ENCODE data around the gene OLFML2A.
A peak's percentile ranks its signal among the peaks of the same experiment; 100 is the strongest.

OLFML2A gene

DNA sequence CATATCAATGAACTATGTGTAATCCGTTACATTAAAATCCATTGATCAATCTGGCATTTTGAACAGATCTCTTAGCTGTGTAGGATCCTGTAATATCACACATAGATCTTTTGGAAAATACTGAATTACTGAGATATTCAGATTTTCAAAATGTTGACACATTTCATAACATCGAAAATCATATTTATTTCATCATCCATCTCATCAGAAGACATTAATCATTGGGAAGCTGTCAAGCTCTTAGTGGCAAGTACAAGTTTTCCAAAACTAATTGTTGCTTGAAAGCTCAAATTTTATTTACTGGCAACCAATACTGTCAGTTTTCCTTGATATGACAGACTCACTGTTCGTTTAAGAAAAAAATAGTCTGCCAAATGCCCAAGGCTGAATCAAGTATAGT lies 14.3 kb upstream of the OLFML2A start:
- ChIA-PET POLR2A (ENCODE audit: low non-redundant PET) (interaction anchor here (0.6 kb wide), 1 partner anchor 573 kb away, joined by 3 read pairs; no protein-coding TSS in a partner anchor), CTCF (interaction anchor here (0.6 to 1.2 kb wide), 4 partner anchors 51 to 284 kb away, joined by 3 read pairs; no protein-coding TSS in a partner anchor)
- DNase-seq (ENCODE audit: low spot score), result no peak
- H3K27ac ChIP-seq, result no peak overlapping the region
- TF ChIP-seq, protein P1, sequence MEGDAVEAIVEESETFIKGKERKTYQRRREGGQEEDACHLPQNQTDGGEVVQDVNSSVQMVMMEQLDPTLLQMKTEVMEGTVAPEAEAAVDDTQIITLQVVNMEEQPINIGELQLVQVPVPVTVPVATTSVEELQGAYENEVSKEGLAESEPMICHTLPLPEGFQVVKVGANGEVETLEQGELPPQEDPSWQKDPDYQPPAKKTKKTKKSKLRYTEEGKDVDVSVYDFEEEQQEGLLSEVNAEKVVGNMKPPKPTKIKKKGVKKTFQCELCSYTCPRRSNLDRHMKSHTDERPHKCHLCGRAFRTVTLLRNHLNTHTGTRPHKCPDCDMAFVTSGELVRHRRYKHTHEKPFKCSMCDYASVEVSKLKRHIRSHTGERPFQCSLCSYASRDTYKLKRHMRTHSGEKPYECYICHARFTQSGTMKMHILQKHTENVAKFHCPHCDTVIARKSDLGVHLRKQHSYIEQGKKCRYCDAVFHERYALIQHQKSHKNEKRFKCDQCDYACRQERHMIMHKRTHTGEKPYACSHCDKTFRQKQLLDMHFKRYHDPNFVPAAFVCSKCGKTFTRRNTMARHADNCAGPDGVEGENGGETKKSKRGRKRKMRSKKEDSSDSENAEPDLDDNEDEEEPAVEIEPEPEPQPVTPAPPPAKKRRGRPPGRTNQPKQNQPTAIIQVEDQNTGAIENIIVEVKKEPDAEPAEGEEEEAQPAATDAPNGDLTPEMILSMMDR (conservative IDR thresholded peaks at IDR 0.05; ENCODE audit: low read depth), result no peak

DNA sequence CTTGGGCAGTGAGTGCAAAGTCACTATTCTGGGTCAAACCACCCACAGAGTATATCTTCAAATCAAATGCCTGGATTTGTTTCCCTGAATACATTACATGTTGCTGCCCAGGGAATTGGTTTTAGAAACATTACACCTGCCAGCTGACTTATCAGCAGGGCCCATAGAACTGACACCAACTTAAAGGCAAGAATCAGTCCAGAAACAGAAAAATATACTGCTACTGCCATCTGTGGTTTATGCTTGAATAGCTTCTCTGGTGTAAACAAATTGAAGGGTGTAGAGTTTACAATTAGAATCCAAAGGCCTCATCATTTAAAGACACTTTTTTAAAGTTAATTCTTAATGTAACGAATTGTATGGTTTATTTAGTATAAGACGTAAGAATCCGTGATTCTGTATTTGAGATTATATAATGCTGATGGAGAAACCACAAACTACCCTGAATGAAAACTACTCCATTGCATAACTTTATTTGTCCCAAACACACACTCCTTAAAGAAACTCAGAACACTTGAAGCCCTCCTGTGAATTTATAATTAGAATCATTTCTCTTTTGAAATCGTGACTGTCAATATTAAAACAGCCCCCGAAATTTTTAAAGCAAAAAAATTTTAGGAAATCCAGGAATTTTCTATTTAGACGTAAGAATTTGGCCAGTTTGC lies 12.0 kb upstream of the OLFML2A start:
- peak; percentile 52 for DNase-seq (ENCODE audit: low spot score)
- POLR2A ChIA-PET (ENCODE audit: low non-redundant PET), result no interaction called here

DNA sequence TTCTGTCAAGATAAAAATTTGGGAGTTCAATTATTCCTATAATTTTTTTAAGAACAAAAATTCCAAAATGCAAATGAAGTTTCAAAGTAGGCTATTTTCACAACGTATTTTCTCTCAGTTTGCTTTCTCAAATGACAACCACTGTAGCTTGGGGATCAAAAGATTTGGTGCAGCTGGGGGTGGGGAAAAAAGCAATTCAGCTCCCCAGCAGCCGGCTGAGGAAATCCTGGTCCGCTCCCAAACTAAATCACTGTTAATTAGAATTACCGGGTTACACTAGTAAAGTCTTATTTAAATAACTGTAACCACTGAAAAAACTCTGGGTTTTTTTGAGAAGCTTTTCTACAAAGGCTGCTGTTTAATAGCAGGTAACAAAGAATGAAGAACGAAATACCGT lies 11.5 kb upstream of the OLFML2A start:
- H3K27ac ChIP-seq, result no peak overlapping the region
- ChIA-PET POLR2A (ENCODE audit: low non-redundant PET) (no interaction called here), CTCF (interaction anchor here (0.6 to 1.7 kb wide), 10 partner anchors 8 to 168 kb away, joined by 3 to 7 read pairs (median 4); no protein-coding TSS in a partner anchor)
- TF ChIP-seq, protein P1 (conservative IDR thresholded peaks at IDR 0.05; ENCODE audit: low read depth), result no peak
- DNase-seq (ENCODE audit: low spot score), result no peak

More for the DNA sequence above, 12.0 kb upstream of the OLFML2A start:
- TF ChIP-seq, protein P1 (conservative IDR thresholded peaks at IDR 0.05; ENCODE audit: low read depth), result peak; percentile 66
- CTCF ChIA-PET, result interaction anchor here (0.6 to 1.7 kb wide), 13 partner anchors 9 to 427 kb away, joined by 3 to 7 read pairs (median 4); no protein-coding TSS in a partner anchor
- H3K27ac ChIP-seq, result no peak overlapping the region

DNA sequence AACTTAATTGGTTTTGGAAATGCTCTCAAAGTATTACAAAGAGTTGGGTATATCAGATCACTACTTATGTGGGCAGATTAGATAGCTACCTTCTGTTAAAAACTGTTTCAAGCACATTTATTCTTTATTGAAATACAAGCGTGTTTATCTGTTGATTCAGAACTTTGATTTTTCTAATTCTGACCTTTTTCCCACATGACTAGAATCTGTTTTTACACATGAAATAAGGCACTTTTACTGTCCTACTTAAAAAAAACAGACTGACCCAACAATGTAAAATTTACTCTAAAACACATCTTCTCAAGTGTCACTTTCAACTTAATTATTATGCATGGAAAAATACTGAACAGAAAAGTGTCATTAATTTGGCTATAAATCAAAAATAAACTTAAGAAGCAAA lies 10.6 kb upstream of the OLFML2A start:
- TF ChIP-seq, protein P1 (conservative IDR thresholded peaks at IDR 0.05; ENCODE audit: low read depth), result no peak
- H3K27ac ChIP-seq, result no peak overlapping the region
- CTCF ChIA-PET, result interaction anchor here (0.5 to 1.7 kb wide), 10 partner anchors 9 to 250 kb away, joined by 3 to 7 read pairs (median 4); no protein-coding TSS in a partner anchor
- POLR2A ChIA-PET (ENCODE audit: low non-redundant PET), result no interaction called here
- DNase-seq (ENCODE audit: low spot score), result no peak

DNA sequence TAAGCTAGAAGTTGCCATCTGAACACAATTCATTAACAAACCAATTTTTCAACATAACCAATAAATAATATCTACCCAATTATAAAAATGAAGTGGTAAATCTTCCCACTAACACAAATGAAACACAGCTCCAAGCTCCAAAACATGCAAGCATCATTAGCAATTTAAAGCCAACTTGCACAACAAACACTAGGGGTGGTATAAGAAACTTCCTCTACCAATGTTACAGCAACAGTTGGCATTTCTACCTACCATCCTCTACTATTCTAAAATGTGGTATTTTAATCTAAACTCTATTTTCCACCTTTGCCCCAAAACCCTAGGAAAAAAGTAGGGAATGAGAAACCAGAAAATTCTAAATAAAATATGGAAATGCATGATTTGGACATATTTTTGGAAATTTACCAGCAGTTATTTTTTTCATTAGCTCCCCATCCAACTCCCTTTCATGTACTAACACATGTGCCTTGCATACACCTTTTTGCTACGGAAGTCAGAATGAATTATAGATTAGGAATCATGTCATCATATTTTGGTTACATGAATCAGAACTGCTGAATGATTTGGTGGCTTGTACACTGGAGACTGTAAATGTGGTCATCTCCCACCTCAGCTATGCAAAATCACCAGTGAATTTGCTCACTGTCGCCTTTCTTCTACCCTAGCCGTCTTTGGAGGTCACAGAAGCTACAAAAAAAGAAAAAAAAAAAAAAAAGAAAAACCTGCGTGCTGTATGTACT lies 9.9 kb upstream of the OLFML2A start:
- H3K27ac ChIP-seq, result no peak overlapping the region
- ChIA-PET CTCF (interaction anchor here (0.5 to 1.7 kb wide), 13 partner anchors 8 to 360 kb away, joined by 3 to 7 read pairs (median 3); no protein-coding TSS in a partner anchor), POLR2A (ENCODE audit: low non-redundant PET) (no interaction called here)
- peak; percentile 50 for DNase-seq (ENCODE audit: low spot score)
- TF ChIP-seq, protein P1 (conservative IDR thresholded peaks at IDR 0.05; ENCODE audit: low read depth), result peak; percentile 44

DNA sequence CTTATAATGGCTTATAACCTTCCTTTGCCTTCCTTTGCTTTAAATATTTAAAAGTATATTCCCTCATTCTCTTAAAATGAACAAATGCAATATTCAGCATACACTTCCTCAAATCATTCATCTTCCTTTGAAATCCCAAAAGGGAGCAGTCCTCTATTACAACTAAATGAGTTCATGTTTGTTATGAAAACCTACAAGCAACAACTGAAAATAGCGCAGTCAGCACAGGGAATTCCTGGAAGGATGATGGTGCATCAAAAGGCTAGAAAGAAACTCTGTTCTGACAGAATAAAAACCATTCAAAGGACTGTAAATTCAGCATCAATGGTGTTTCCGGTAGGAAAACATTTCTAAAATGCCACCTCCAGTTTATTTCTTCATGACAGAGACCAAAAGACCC lies 9.1 kb upstream of the OLFML2A start:
- POLR2A ChIA-PET (ENCODE audit: low non-redundant PET), result no interaction called here

More for the DNA sequence above, 9.1 kb upstream of the OLFML2A start:
- no peak overlapping the region for H3K27ac ChIP-seq
- TF ChIP-seq, protein P1 (conservative IDR thresholded peaks at IDR 0.05; ENCODE audit: low read depth), result no peak
- CTCF ChIA-PET, result interaction anchor here (0.6 to 15.3 kb wide), 3 partner anchors 80 to 162 kb away, joined by 3 to 761 read pairs (median 3); partner anchors contain the start of gene WDR38
- DNase-seq (ENCODE audit: low spot score), result no peak

Data from RWPE1 (cell line).